ENCODE measurements around the gene ATP2A1. TPM values are rescaled to one million over a fixed set of nuclear protein-coding genes. Genes with fewer than 3 reads are reported as not detected.
A peak's percentile ranks its signal among the peaks of the same experiment; 100 is the strongest.

Gene ATP2A1
- total and polyA plus RNA-seq, 2 donors from 2014 or later, result 0.25 to 0.47 TPM

- Histone ChIP-seq H3K36me3 (ENCODE audit: control insufficient read depth in 2 of 3, insufficient read depth in 3 of 3, low read length in 3 of 3) (peaks cover 4 to 20% (median 13%) of the 10 kb centered on the region in 3 donors), H3K9ac (ENCODE audit: low read length in 3 of 3) (no peak overlapping the region), H3K4me1 (ENCODE audit: control insufficient read depth in 2 of 3, insufficient read depth in 2 of 3, low read depth in 1 of 3, low read length in 3 of 3) (peaks cover 0 to 15% (median 5%) of the 10 kb centered on the region in 3 donors), H3K27ac (ENCODE audit: low read depth in 2 of 2, low read length in 2 of 2) (no peak overlapping the region), H3K4me3 (ENCODE audit: low read length in 3 of 3) (peak overlapping the region in 1 of 3 donors; percentile 98), H3K27me3 (ENCODE audit: control insufficient read depth, insufficient read depth, low read length) (no peaks in the 10 kb centered on the region), H3K9me3 (ENCODE audit: control insufficient read depth in 2 of 3, insufficient read depth in 1 of 3, low read length in 3 of 3) (no peaks in the 10 kb centered on the region)
- intact Hi-C loops (cut with DNase I), result no loop called here
- FAIRE-seq (no peak), DNase-seq (no peak)
- no peak for TF ChIP-seq CTCF (IDR thresholded peaks at IDR 0.05; ENCODE audit: borderline replicate concordance, extremely low read depth, insufficient read depth)
These were observed 13.1 kb upstream of the ATP2A1 start for GRCh38 chr16:28865001-28865688.

GRCh38 chr16:28865722-28866453 lies 12.4 kb upstream of the ATP2A1 start:
- peaks cover 4 to 21% (median 15%) of the 10 kb centered on the region in 3 donors for H3K36me3 ChIP-seq (ENCODE audit: control insufficient read depth in 2 of 3, insufficient read depth in 3 of 3, low read length in 3 of 3)
- intact Hi-C loops (cut with DNase I), result no loop called here
- no peaks in the 10 kb centered on the region for H3K27me3 ChIP-seq (ENCODE audit: control insufficient read depth, insufficient read depth, low read length)
- H3K4me3 ChIP-seq (ENCODE audit: low read length in 3 of 3), result no peak overlapping the region
- FAIRE-seq (no peak), DNase-seq (peak in 1 of 5 donors; percentile 61)
- H3K27ac ChIP-seq (ENCODE audit: low read depth in 2 of 2, low read length in 2 of 2), result no peak overlapping the region
- TF ChIP-seq CTCF (IDR thresholded peaks at IDR 0.05; ENCODE audit: borderline replicate concordance, extremely low read depth, insufficient read depth), result no peak
- H3K4me1 ChIP-seq (ENCODE audit: control insufficient read depth in 2 of 3, insufficient read depth in 2 of 3, low read depth in 1 of 3, low read length in 3 of 3), result peaks cover 0 to 15% (median 5%) of the 10 kb centered on the region in 3 donors
- no peak overlapping the region for H3K9ac ChIP-seq (ENCODE audit: low read length in 3 of 3)
- H3K9me3 ChIP-seq (ENCODE audit: control insufficient read depth in 2 of 3, insufficient read depth in 1 of 3, low read length in 3 of 3), result no peaks in the 10 kb centered on the region

- no peaks in the 10 kb centered on the region for H3K9me3 ChIP-seq (ENCODE audit: control insufficient read depth in 2 of 3, insufficient read depth in 1 of 3, low read length in 3 of 3)
- H3K4me1 ChIP-seq (ENCODE audit: control insufficient read depth in 2 of 3, insufficient read depth in 2 of 3, low read depth in 1 of 3, low read length in 3 of 3), result peaks cover 0 to 15% (median 5%) of the 10 kb centered on the region in 3 donors
- DNase-seq, result no peak
- H3K36me3 ChIP-seq (ENCODE audit: control insufficient read depth in 2 of 3, insufficient read depth in 3 of 3, low read length in 3 of 3), result peaks cover 4 to 22% (median 15%) of the 10 kb centered on the region in 3 donors
- intact Hi-C loops (cut with DNase I), result no loop called here
- H3K27me3 ChIP-seq (ENCODE audit: control insufficient read depth, insufficient read depth, low read length), result no peaks in the 10 kb centered on the region
- no peak overlapping the region for H3K4me3 ChIP-seq (ENCODE audit: low read length in 3 of 3)
- FAIRE-seq, result no peak
- no peak overlapping the region for H3K27ac ChIP-seq (ENCODE audit: low read depth in 2 of 2, low read length in 2 of 2)
- TF ChIP-seq CTCF (IDR thresholded peaks at IDR 0.05; ENCODE audit: borderline replicate concordance, extremely low read depth, insufficient read depth), result no peak
- H3K9ac ChIP-seq (ENCODE audit: low read length in 3 of 3), result no peak overlapping the region
These were observed 11.9 kb upstream of the ATP2A1 start for GRCh38 chr16:28866454-28866804.
